ENCODE measurements around the gene SLC25A1. TPM values are rescaled to one million over a fixed set of nuclear protein-coding genes. Genes with fewer than 3 reads are reported as not detected.

The SLC25A1 gene
- total RNA-seq, 4 donors from 2014 or later, result 61.1 to 450 (median 97.4) TPM

- no peak for TF ChIP-seq CTCF (IDR thresholded peaks at IDR 0.05; ENCODE audit: low read depth)
These were observed 10.2 kb downstream of the SLC25A1 start for GRCh38 chr22:19168088-19168890.

DNA sequence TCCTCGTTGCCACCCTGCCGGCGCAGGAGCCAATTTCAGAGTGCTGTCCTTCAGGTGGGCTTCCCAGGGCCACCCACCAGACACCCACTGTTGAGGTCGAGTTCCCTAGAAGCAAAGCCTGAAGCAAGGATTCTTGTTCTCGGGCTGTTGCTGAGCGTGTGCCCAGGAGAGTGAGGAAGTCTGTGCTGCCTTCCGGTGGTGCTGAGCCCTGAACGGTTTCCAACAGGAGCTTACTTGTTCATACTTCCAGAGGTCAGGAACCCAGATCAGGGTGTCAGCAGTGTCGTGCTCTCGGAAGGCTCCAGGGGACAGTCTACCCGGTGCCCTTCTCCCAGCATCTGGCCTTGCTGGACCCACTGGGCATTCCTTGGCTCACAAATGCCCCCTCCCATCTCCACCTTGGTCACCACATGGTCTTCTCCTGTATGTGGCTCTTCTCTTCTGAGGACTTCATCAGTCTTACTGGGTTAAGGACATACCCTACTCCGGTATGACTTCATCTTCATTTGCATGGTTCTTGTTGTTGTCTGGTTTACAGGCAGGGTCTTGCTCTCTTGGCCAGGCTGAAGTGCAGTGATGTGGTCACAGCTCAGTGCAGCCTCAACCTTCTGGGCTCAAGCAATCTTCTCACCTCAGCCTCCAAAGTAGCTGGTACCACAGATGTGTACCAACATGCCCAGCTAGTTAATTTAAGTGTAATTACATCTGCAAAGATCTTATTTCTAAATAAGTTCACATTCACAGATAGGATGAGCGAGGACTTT lies 11.2 kb downstream of the SLC25A1 start:
- no peak for TF ChIP-seq CTCF (IDR thresholded peaks at IDR 0.05; ENCODE audit: low read depth)

DNA sequence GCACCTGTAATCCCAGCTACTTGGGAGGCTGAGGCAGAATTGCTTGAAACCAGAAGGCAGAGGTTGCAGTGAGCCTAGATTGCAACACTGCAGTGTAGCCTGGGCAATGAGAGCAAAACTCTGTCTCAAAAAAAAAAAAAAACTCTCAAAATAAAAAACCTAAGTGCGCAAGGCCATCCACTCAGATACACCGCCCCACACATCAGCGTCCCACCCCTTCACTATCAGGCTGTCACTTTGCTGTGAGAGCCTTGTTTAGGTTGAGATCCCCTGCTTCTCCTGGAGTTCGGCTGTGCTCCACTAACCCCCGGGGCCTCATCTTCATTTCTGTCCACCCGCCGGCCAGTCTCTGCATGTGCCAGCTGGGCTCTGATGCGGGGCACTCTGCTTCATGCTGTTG lies 12.1 kb downstream of the SLC25A1 start:
- TF ChIP-seq CTCF (IDR thresholded peaks at IDR 0.05; ENCODE audit: low read depth), result no peak

GRCh38 chr22:19164425-19164824 lies 14.1 kb downstream of the SLC25A1 start:
- TF ChIP-seq CTCF (IDR thresholded peaks at IDR 0.05; ENCODE audit: low read depth), result no peak

- no peak for TF ChIP-seq CTCF (IDR thresholded peaks at IDR 0.05; ENCODE audit: low read depth)
These were observed 25.3 kb downstream of the SLC25A1 start for GRCh38 chr22:19152942-19153883.

DNA sequence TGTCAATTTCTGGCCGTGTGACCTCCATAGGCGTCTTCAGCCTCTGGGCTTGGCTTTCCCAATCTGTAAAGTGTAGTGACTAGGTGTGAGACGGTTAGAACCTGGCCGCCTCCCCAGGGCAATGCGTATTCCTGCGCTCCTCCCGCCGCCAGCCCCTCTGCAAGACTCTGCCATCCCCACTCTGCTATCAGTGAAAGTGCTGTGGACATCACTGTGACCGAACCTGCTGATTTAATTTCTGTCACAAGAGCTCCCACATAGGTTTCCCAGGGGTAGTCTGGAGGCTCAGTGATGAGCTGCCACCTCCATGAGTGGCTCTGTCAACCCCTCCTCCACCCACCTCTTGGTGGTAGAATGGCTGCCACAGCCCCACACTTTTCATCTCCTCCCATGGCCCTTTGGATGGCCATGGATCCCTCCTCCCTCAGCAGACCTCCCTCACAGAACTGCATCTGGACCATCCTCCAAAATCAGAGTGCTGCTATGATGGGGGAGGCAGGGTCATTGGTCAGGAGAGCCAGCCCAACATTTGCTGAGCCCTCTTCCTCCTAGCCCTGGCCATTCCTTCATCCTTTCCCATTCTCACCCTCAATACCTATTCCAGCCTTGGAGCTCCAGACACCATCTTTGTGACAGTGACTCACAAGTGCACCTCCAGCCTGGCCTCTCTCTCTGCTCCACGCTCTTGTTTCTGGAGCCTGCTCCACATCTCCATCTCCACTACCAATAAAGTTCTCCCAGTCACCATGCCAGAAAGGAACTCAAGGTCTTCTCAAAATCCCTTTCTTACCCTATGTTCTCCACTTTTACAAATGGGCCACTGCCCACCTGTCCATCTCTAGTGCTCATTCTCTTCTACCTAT lies 27.0 kb downstream of the SLC25A1 start:
- no peak for TF ChIP-seq CTCF (IDR thresholded peaks at IDR 0.05; ENCODE audit: low read depth)
